Measurements from ENCODE around the gene PLA2G4E.

The PLA2G4E gene

GRCh38 chr15:41951571-41951970 lies 69.3 kb downstream of the PLA2G4E start:
- no peak for DNase-seq

- DNase-seq, result no peak
Measured at GRCh38 chr15:41950489-41950888, 70.4 kb downstream of the PLA2G4E start.

GRCh38 chr15:41950127-41950483 lies 70.7 kb downstream of the PLA2G4E start:
- no peak for DNase-seq

- no peak for DNase-seq
Measured at GRCh38 chr15:41949401-41950126, 71.3 kb downstream of the PLA2G4E start.

- no peak for DNase-seq
Measured at GRCh38 chr15:41948490-41948889, 72.4 kb downstream of the PLA2G4E start.

GRCh38 chr15:41946970-41947369 lies 73.9 kb downstream of the PLA2G4E start:
- DNase-seq, result no peak

- no peak for DNase-seq
Measured at GRCh38 chr15:41945731-41946130, 75.1 kb downstream of the PLA2G4E start.

- no peak for DNase-seq
Measured at GRCh38 chr15:41945221-41945620, 75.6 kb downstream of the PLA2G4E start.

GRCh38 chr15:41944313-41944940 lies 76.4 kb downstream of the PLA2G4E start:
- no peak for DNase-seq

GRCh38 chr15:41943543-41944312 lies 77.1 kb downstream of the PLA2G4E start:
- DNase-seq, result no peak

GRCh38 chr15:41942886-41943285 lies 78.0 kb downstream of the PLA2G4E start:
- no peak for DNase-seq

GRCh38 chr15:41941644-41942415 lies 79.0 kb downstream of the PLA2G4E start:
- no peak for DNase-seq

- no peak for DNase-seq
Measured at GRCh38 chr15:41940441-41940857, 80.4 kb downstream of the PLA2G4E start.

- DNase-seq, result no peak
Measured at GRCh38 chr15:41939986-41940385, 80.9 kb downstream of the PLA2G4E start.

- DNase-seq, result no peak
Measured at GRCh38 chr15:41937568-41937923, 83.3 kb downstream of the PLA2G4E start.

GRCh38 chr15:41936649-41937567 lies 83.9 kb downstream of the PLA2G4E start:
- no peak for DNase-seq

- no peak for DNase-seq
Measured at GRCh38 chr15:41936155-41936554, 84.7 kb downstream of the PLA2G4E start.

GRCh38 chr15:41935566-41936020 lies 85.2 kb downstream of the PLA2G4E start:
- DNase-seq, result no peak

GRCh38 chr15:41934843-41935242 lies 86.0 kb downstream of the PLA2G4E start:
- DNase-seq, result no peak

- no peak for DNase-seq
Measured at GRCh38 chr15:41933771-41934170, 87.1 kb downstream of the PLA2G4E start.

GRCh38 chr15:41933326-41933725 lies 87.5 kb downstream of the PLA2G4E start:
- no peak for DNase-seq
